GM21526 (cell line): ENCODE data around the gene DEAF1.

Source experiments
- ATAC-seq: cut with Tn5 transposase; IDR thresholded peaks from one replicate; pipeline ENCODE4 v1.9.1; 2021; ENCODE audit warnings: moderate library complexity; ENCODE audit not compliant: unreplicated experiment, low FRiP score

DEAF1 gene

GRCh38 chr11:614623-615503 lies 80.2 kb downstream of the DEAF1 start:
- no peak for ATAC-seq

DNA sequence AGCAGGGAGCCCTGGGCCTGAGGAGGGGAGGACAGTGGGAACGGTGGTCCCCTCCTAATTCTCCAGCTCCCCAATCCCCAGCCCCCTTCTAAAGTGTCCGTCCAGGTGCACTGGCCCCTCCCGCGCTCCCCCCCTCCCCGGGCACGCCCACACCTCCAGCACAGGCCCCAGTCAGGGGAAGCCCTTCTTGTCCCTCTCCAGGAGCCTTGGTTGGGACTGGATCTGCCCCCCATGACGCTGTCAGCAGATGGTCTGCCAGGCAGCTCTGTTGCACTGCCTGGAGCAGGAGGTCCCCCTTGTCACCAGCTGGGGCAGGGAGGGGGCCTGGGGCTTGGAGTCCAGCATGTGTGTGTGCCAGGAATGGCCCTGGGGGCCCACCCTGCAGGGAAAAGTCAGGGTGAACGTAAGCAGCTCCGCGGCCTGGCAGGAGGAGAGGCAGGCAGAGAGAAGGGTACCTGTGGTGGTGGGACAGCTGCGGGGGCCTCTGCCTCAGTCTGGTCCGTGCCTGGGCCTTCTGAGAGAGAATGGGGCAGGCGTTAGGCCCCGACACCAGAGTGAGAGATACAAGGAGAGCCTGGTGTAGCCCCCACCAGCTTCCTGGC lies 80.9 kb downstream of the DEAF1 start:
- ATAC-seq = no peak

DNA sequence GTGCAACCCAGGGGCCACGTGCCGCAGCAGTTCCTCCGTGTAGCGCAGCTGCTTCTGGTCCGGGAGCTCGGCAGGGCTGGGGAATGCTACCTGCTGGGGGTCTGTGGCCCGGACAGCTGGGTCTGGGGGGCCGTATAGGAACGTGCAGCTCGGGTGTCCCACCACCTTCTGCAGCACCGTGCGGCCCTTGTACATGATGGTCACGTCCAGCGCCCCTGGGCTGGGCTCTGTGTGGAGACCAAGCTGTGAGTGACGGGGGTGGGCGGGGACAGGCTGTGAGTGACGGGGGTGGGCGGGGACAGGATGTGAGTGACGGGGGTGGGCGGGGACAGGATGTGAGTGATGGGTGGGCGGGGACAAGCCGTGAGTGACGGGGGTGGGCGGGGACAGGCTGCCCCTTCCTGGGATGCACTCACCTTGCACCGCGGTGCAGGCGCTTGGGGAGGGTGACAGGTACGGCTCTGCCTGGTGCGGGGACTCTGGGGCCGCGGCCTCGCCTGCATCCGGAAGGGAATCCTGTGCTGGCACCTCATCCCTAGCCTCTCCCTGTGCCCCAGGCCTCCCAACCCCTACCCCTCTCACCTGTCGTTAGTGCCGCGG lies 81.6 kb downstream of the DEAF1 start:
- ATAC-seq = no peak

- ATAC-seq = no peak
These were observed 82.1 kb downstream of the DEAF1 start for GRCh38 chr11:612961-613300.

DNA sequence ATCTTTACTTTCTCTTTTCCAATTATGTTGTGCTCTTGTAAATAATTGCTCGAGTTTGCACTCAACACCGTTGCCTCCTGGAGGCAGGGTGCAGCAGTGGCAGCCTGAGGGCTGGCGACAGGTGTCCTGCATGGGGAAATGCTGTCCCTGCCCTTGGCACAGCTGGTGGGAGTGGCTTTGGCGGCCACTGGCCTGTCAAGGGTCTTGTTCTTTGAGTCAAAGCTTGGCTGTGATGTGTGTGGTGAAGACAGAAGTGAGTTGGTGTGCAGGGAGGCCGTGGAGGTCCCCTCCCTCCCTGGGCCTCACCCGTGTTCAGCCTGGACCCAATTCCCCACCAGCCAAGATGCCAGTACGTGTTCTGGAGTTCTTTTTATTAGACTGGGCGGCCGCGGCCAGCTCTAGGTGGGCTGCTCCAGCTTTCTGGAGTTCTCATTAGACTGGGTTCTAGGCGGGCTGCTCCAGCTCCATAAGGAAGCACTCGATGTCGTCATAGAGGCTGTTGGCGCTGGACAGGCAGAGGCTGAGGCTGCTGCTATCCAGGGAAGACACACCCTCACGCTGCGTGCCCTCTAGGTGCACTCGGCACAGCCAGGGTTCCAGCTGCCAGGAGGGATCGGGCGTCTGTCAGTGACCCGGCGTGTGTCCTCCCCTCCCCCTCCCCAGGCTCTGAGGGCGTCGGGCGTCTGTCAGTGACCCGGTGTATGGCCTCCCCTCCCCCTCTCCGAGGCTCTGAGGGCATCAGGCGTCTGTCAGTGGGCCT lies 82.6 kb downstream of the DEAF1 start:
- ATAC-seq = no peak

GRCh38 chr11:611001-611996 lies 83.7 kb downstream of the DEAF1 start:
- no peak for ATAC-seq

- no peak for ATAC-seq
These were observed 84.7 kb downstream of the DEAF1 start for GRCh38 chr11:610146-610801.

GRCh38 chr11:609341-609811 lies 85.6 kb downstream of the DEAF1 start:
- no peak for ATAC-seq

DNA sequence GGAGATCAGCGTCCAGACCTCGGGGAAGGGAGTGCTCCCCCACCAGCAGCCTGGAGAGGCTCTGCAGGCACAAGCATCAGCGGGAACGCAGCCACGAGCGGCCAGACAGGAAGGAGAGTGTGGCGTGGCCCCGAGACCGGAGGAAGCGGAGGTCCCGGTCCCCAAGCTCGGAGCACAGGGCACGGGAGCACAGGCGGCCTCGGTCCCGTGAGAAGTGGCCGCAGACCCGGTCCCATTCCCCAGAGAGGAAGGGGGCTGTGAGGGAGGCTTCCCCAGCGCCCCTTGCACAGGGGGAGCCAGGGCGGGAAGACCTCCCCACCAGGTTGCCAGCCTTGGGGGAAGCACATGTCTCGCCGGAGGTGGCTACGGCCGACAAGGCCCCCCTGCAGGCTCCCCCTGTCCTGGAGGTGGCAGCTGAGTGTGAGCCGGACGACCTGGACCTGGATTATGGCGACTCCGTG lies 86.2 kb downstream of the DEAF1 start:
- no peak for ATAC-seq

DNA sequence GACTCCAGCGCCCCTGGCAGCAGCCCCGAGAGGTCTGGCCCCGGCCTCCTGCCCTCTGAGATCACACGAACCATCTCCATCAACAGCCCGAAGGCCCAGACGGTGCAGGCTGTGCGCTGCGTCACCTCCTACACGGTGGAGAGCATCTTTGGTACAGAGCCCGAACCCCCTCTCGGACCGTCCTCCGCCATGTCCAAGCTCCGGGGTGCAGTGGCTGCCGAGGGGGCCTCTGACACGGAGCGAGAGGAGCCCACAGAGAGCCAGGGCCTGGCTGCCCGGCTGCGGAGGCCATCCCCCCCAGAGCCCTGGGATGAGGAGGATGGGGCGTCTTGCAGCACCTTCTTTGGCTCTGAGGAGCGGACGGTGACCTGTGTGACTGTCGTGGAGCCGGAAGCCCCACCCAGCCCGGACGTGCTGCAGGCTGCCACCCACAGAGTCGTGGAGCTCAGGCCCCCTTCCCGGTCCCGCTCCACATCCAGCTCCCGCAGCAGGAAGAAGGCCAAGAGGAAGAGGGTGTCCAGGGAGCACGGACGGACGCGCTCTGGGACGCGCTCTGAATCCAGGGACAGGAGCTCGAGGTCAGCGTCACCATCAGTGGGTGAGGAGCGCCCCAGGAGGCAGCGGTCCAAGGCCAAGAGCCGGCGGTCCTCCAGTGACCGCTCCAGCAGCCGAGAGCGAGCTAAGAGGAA lies 86.9 kb downstream of the DEAF1 start:
- no peak for ATAC-seq

GRCh38 chr11:607020-607780 lies 87.8 kb downstream of the DEAF1 start:
- no peak for ATAC-seq

GRCh38 chr11:606245-606644 lies 88.8 kb downstream of the DEAF1 start:
- no peak for ATAC-seq

DNA sequence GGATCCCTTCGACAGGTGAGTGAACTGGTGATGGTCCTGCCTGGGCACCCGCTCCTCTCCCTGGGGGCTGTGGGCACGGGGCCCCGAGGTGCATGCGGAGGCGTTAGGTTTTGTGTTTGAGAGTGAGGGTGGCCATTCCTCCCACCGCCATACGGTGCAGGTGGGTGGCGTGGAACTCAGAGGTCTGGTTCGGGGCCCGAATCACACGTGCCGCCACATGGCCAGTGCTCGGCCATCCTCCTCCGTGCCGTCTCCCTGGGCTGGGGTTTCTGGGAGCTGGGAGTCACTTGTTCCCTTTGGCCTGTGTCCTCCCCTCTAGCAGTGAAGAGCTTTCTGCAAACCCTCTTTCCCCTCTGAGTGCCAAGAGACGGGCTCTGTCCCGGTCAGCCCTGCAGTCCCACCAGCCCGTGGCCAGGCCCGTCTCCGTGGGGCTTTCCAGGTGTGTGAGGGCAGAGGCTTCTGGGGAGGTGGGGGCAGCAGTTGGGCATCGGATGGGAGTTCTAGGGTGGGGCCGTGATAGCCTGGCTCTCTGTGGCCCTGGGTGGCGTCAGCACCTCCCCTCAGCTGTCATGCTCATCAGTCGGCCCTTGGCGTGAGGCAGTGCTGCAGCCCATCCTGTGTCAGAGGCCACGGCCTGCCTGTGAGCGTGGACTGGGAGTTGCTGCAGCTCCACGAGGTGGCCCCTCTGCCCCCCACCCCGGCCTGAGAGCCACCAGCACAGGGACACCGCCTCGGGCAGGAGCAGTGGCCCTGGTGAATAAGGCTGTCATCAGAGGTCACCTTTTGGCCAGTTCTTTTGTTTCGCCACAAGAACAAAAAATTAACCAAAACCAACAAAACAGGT lies 89.5 kb downstream of the DEAF1 start:
- no peak for ATAC-seq

DNA sequence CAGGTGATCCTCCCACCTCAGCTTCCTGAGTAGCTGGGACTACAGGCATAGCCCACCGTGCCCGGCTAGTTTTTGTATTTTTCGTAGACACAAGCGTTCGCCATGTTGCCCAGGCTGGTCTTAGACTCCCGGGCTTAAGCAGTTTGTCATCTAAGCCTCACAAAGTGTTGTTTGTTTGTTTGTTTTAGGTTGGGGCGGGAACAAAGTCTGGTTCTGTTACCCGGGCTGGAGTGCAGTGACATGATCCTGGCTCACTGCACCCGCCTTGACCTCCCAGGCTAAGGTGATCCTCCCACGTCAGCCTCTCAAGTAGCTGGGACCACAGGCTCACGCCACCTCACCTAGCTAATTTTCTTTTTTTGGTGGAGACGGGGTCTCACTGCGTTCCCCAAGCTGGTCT lies 91.9 kb downstream of the DEAF1 start:
- ATAC-seq = no peak

- no peak for ATAC-seq
These were observed 93.3 kb downstream of the DEAF1 start for GRCh38 chr11:601573-602245.

DNA sequence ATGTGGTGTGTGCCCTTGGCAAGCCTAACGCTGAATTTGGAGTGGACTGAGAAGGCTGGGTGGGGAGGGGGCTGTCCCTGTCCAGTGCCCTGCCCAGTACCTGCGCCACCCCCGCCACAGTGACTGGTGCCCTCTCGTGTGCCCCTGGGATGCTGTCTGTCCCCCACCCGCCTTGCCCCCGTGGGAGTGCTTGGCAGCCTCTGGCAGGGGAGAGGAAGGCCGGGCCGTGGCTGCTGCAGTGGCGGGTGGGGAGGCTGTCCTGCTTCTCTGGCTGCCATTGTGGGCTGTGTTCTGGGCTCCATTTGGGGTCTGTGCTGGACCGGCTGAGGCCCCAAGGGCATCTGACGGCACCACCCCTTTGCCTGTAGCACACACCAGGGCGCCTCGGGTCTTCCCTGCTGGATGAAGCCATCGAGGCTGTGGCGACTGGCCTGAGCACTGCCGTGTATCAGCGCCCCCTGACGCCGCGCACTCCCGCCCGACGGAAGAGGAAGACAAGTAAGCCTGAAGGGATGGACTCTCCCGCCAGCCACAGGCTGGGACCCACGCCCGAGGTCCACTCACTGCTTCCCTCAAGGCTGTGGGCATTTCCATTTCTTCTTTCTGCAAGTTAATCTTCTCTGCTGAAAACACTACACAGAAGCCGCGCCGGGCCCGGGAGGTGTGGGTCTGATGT lies 96.9 kb downstream of the DEAF1 start:
- no peak for ATAC-seq
